Measurements from ENCODE around the gene EDN2. TPM values are rescaled to one million over a fixed set of nuclear protein-coding genes. Genes with fewer than 3 reads are reported as not detected.

EDN2 gene
- total RNA-seq, 1 experiment from 2014 or later, result 0.28 TPM

GRCh38 chr1:41463516-41463915 lies 21.0 kb downstream of the EDN2 start:
- Mint-ChIP-seq H3K4me1 (ENCODE audit: low read depth, unreplicated experiment) (peaks cover 10% of the 10 kb centered on the region), H3K9me3 (ENCODE audit: low read depth, unreplicated experiment) (no peaks in the 10 kb centered on the region), H3K27me3 (ENCODE audit: unreplicated experiment) (peaks cover 20% of the 10 kb centered on the region), H3K36me3 (ENCODE audit: insufficient read depth, unreplicated experiment) (no peaks in the 10 kb centered on the region), H3K27ac (ENCODE audit: unreplicated experiment) (no peak overlapping the region), H3K4me3 (ENCODE audit: low read depth, unreplicated experiment) (no peak overlapping the region)
- BruUV-seq (replicated peaks), result no TSS peak
- DNase-seq, result no peak
- CTCF ChIA-PET, result interaction anchor here (1.1 kb wide), 1 partner anchor 21 kb away, joined by 3 read pairs; the partner anchor contains the start of gene EDN2
- intact Hi-C loops (cut with micrococcal nuclease; ENCODE audit: unreplicated experiment), result no loop called here
- no peak for TF ChIP-seq CTCF (IDR thresholded peaks at IDR 0.05; ENCODE audit: unreplicated experiment)

GRCh38 chr1:41462680-41463004 lies 21.8 kb downstream of the EDN2 start:
- Mint-ChIP-seq H3K4me1 (ENCODE audit: low read depth, unreplicated experiment) (peaks cover 2% of the 10 kb centered on the region), H3K4me3 (ENCODE audit: low read depth, unreplicated experiment) (no peak overlapping the region)
- intact Hi-C loops (cut with micrococcal nuclease; ENCODE audit: unreplicated experiment), result no loop called here

GRCh38 chr1:41461790-41462679 lies 22.4 kb downstream of the EDN2 start:
- BruUV-seq (replicated peaks), result no TSS peak
- Mint-ChIP-seq H3K9me3 (ENCODE audit: low read depth, unreplicated experiment) (no peaks in the 10 kb centered on the region), H3K4me3 (ENCODE audit: low read depth, unreplicated experiment) (no peak overlapping the region), H3K4me1 (ENCODE audit: low read depth, unreplicated experiment) (no peaks in the 10 kb centered on the region), H3K27me3 (ENCODE audit: unreplicated experiment) (peaks cover 26% of the 10 kb centered on the region), H3K36me3 (ENCODE audit: insufficient read depth, unreplicated experiment) (no peaks in the 10 kb centered on the region), H3K27ac (ENCODE audit: unreplicated experiment) (no peak overlapping the region)
- TF ChIP-seq CTCF (IDR thresholded peaks at IDR 0.05; ENCODE audit: unreplicated experiment), result no peak
- CTCF ChIA-PET, result no interaction called here
- intact Hi-C loops (cut with micrococcal nuclease; ENCODE audit: unreplicated experiment), result no loop called here
- no peak for DNase-seq

More at GRCh38 chr1:41462680-41463004, 21.8 kb downstream of the EDN2 start:
- no peak for DNase-seq
- no peak for TF ChIP-seq CTCF (IDR thresholded peaks at IDR 0.05; ENCODE audit: unreplicated experiment)
- H3K36me3 Mint-ChIP-seq (ENCODE audit: insufficient read depth, unreplicated experiment), result no peaks in the 10 kb centered on the region
- CTCF ChIA-PET, result interaction anchor here (1.1 kb wide), 1 partner anchor 22 kb away, joined by 3 read pairs; the partner anchor contains the start of gene EDN2
- H3K27me3 Mint-ChIP-seq (ENCODE audit: unreplicated experiment), result peaks cover 26% of the 10 kb centered on the region
- BruUV-seq (replicated peaks), result no TSS peak
- no peaks in the 10 kb centered on the region for H3K9me3 Mint-ChIP-seq (ENCODE audit: low read depth, unreplicated experiment)
- H3K27ac Mint-ChIP-seq (ENCODE audit: unreplicated experiment), result no peak overlapping the region

GRCh38 chr1:41456847-41457540 lies 27.5 kb downstream of the EDN2 start:
- TF ChIP-seq CTCF (IDR thresholded peaks at IDR 0.05; ENCODE audit: unreplicated experiment), result no peak
- Mint-ChIP-seq H3K4me1 (ENCODE audit: low read depth, unreplicated experiment) (no peaks in the 10 kb centered on the region), H3K9me3 (ENCODE audit: low read depth, unreplicated experiment) (no peaks in the 10 kb centered on the region), H3K27ac (ENCODE audit: unreplicated experiment) (no peak overlapping the region), H3K4me3 (ENCODE audit: low read depth, unreplicated experiment) (no peak overlapping the region), H3K27me3 (ENCODE audit: unreplicated experiment) (peaks cover 26% of the 10 kb centered on the region), H3K36me3 (ENCODE audit: insufficient read depth, unreplicated experiment) (no peaks in the 10 kb centered on the region)
- intact Hi-C loops (cut with micrococcal nuclease; ENCODE audit: unreplicated experiment), result no loop called here
- CTCF ChIA-PET, result no interaction called here
- no TSS peak for BruUV-seq (replicated peaks)
- DNase-seq, result no peak

All from Calu3 (cell line).